HG02840 (cell line): ENCODE data around the gene PRSS1.
"Not testable (repeated sequence)": the region's sequence is repeated elsewhere in the genome, so short reads cannot be mapped to it uniquely, and the experiment has no call there.

Experiments
- ATAC-seq: cut with Tn5 transposase; IDR thresholded peaks from one replicate; pipeline ENCODE4 v1.9.1; 2021; ENCODE audit warnings: mild to moderate bottlenecking, moderate library complexity, moderate number of reproducible peaks; ENCODE audit not compliant: unreplicated experiment, low FRiP score

PRSS1 gene

DNA sequence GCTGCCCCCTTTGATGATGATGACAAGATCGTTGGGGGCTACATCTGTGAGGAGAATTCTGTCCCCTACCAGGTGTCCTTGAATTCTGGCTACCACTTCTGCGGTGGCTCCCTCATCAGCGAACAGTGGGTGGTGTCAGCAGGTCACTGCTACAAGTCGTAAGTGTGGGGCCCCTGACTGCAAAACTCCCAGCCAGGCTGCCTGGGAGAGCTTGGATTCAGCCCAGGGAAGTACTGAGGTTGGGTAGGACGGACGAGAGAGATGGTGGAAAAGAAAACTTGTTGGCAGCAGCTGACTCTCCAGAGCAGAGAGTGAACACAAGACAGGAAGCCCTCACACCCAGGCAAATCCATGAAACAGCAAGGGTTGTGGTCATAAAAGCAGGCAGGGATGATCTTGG is 22.8 kb downstream of the PRSS1 start:
- no peak for ATAC-seq

DNA sequence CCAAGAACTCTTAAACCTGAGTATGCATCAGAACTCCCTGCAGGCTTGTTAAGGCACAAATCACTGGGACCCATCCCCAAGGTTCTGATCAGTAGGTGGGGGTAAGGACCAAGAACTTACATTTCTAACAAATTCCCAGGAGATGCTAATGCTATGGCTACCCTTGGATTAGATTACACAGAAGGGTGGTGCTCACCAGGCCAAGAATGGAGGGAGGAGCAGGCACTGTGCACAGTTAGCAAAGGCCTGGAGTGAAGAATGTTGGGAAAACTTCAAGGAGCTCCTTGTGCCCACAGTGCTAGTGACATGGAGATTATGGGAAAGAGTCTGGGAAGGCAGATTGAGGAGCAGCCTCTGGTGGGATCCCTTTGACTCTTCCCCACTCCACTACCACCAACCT is 23.4 kb downstream of the PRSS1 start:
- no peak for ATAC-seq

DNA sequence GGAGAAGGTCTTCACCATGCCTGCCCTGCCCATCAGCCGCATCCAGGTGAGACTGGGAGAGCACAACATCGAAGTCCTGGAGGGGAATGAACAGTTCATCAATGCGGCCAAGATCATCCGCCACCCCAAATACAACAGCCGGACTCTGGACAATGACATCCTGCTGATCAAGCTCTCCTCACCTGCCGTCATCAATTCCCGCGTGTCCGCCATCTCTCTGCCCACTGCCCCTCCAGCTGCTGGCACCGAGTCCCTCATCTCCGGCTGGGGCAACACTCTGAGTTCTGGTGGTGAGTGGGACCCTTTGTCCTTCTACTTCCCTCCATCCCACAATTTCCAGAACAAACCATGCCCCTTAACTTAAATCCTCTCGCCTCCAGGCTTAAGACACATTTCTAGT is 24.0 kb downstream of the PRSS1 start:
- ATAC-seq = no peak

DNA sequence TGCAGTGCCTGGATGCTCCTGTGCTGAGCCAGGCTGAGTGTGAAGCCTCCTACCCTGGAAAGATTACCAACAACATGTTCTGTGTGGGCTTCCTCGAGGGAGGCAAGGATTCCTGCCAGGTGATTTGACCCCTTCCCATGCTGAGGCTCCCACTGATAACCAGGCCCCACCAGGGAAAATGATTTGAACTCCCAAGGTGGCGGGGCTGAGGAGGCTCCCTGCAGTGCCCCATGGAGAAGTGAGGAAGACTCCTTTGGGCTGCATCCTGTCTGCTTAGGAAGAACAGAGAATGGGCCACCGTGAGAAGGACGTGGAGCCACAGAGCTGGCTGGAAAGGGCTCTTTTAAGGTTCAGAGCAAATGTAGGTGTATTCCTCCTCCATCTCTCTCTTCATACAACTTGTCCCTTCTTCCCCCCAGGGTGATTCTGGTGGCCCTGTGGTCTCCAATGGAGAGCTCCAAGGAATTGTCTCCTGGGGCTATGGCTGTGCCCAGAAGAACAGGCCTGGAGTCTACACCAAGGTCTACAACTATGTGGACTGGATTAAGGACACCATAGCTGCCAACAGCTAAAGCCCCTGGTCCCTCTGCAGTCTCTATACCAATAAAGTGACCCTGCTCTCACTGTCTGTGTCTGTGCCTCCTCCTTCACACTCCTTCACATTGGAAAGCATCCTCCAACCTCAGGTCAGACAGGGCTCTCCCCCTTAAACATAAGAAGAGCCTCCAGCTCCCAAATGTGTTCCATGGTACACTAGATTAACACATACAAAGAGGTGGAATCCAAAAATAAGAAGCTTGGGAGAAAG is 24.9 kb downstream of the PRSS1 start:
- no peak for ATAC-seq

DNA sequence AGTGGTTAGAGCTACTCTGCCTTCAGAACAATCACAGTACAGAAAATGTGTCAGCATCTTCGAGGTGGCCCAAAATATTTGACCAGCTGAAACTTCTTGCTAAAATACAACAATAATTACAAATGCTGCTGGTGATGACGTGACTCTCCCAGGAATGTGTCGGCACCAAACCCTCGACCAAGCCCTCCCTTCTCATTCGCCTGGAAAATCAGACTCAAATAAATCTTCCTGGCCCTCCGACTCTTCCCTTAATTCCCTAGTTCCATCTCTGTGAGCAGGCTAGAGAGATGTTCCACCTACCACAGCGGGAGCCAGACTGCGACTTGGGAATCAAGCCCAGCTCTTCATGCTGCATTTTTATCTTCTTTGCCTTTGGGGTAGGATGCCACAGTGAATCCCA is 25.6 kb downstream of the PRSS1 start:
- no peak for ATAC-seq

DNA sequence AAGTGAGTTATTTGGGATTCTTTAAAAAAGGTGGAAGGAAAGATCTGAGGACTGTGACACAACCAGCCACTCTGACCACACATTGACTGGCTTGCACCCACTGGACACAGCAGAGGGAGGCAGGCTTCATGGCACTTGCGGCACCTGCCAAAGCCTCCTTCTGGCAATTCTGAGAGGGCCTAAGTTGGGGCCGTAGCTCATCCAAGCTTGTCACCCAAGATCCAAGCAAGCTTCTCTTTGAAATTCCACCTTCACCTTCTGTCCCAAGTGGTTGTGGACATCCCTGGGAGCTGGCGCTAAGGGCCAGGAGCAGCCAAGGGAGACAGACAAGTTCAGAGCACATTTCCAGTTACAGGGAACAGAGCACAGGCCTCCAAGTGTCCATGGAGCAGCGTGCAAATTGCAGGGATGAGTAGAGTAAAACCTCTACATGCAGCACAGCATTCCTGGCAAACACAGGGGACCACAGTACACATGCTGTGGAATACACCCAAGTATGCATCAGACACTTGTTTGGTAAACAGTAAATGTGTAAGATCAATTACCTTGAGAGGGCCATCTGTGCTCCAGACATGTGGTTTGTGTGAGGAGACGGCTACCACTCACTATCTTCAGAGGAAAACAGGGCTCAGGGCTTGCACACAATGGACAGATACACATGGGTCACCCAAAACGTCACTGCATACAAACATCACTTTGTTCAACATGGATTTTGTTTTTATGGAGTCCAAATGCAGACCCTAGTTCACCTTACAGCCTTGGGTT is 26.3 kb downstream of the PRSS1 start:
- ATAC-seq = not testable (repeated sequence)

DNA sequence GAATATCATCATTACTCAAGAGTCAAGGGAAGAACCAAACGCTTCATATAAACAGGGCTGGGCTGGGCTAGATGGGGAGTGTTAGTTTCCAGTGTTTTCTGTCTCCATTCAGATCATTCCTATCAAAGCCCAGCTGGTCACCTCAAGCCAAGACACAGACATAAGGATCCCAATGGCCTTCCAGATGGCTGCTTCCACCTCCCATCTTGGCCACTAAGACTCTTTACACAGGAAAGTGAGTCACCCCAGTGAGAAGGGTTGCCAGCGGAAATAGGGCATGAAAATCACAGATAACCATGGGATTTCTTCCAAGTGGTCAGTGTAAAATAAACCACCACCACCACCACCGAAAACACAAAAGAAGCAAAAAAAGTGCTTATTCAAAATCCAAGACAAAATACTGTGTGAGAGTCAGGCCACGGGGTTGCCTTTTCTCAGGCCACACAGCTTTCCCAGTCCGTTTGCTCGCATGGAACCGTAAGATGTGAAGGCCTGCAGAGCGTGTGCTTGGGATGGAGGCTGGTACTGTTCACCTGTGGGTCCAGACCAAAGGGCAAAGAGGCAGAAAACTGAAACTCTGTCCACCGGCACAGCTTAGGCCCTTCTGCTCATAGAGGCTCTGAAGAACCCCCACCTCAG is 27.1 kb downstream of the PRSS1 start:
- ATAC-seq = no peak

DNA sequence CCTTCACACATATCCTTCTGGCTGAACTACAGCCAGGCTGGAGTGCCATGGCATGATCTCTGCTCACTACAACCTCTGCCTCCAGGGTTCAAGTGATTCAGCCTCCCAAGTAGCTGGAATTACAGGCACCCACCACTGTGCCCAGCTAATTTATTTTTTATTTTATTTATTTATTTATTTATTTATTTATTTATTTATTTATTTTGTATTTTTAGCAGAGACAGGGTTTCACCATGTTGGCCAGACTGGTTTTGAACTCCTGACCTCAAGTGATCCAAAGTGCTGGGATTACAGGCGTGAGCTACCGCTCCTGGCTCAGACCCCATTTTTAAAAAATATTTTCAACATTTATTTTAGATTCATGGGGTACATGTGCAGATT is 27.6 kb downstream of the PRSS1 start:
- not testable (repeated sequence) for ATAC-seq

DNA sequence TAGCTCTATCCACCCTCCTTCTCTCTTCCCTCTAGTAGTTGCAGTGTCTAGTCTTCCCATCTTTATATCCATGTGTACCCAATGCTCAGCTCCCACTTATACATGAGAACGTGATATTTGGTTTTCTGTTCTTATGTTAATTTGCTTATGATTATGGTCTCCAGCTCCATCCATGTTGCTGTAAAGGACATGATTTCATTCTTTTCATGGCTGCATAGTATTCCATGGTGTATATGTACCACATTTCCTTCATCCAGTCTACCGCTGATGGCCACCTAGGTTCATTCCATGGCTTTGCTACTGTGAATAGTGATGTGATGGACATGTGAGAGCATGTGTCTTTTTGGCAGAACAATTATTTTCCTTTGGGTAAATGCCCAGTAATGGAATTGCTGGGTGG is 28.0 kb downstream of the PRSS1 start:
- no peak for ATAC-seq

DNA sequence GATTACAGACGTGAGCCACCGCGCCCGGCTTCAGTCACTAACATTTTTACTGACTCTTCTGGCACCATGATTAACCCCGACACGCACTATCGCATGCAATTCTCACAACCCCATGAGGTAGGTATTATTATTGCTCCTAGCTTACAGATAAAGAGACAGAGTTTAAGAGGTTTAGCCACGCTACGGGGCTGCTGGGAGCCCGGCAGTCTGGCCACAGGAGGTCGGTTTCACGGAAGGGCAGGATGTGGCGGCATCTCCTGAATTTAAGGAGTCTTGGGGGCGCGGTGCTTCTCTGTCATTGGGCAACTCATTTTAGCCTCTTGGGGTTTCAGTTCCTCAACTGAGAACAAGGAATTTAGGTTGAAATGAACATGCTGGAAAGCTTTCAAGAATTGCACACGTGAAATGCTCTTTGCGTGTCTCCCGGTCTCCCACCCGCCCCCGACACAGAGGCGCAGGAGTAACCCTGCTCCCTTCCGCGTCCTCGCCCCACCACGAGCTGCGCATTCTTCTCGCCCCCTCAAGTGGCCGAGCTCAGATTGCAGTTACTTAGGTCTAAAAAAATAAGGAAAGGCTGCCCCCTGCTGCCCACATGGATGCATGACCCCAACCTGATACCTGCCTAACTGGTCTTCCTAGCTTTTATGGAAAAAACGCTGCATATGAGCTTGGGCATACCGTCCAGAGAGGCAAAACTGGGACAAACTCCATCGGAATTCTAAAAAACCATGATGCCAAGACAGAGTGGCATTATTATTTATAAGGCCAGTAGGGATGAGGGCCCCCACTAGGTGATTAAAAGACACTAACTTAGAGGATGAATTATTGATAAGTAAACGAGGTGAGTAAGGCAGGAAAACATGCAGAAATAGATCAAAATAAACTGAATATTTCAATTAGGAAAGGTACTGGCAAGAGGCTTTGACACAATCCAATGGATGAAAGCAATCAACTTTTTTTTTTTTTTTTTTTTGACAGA is 33.9 kb downstream of the PRSS1 start:
- peak; percentile 83 for ATAC-seq

DNA sequence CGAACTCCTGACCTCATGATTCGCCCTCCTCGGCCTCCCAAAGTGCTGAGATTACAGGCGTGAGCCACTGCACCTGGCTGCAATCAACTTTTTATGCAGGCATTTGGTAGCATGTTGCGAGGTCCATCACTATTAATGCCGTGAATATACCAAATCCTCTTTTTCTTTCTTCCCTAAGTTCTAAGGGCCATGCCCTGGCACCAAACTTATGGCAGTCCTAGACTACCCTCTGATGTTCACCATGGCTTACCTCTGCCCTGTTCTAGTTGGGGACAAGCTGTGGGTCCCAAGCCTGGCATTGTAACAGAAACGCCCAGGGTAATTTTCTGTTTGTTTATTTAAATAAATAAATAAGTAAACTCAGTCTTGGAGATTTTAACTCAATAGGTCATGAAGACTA is 34.8 kb downstream of the PRSS1 start:
- no peak for ATAC-seq

DNA sequence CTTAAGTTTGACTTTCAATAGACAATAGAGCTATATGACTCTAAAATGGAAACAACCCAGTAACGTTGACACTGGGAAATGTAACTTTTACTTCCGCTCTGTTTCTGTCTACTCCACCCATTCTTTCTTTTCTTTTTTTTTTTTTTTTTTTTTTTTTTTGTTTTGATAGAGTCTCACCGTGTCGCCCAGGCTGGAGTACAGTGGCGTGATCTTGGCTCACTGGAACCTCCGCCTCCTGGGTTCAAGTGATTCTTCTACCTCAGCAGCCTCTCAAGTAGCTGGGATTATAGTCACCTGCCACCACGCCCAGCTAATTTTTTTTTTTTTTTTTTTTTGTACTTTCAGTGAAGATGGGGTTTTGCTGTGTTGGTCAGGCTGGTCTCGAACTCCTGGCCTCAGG is 35.4 kb downstream of the PRSS1 start:
- ATAC-seq = no peak

DNA sequence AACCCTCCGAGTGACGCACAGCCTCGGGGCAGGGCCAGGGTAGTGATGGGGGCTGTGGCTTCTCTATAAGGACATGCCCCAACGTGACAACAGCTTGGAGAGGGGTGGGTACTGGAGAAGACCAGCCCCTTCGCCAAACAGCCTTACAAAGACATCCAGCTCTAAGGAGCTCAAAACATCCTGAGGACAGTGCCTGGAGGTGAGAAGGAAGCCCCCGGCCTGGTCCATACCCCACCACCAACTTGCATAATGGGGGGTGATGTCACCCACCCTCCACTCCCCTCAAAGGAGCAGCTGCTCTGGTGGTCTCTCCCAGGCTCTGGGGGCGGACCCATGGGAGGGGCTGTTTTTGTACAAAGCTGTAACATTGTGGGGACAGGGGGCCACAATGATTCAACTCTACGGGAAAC is 36.6 kb downstream of the PRSS1 start:
- ATAC-seq = no peak

DNA sequence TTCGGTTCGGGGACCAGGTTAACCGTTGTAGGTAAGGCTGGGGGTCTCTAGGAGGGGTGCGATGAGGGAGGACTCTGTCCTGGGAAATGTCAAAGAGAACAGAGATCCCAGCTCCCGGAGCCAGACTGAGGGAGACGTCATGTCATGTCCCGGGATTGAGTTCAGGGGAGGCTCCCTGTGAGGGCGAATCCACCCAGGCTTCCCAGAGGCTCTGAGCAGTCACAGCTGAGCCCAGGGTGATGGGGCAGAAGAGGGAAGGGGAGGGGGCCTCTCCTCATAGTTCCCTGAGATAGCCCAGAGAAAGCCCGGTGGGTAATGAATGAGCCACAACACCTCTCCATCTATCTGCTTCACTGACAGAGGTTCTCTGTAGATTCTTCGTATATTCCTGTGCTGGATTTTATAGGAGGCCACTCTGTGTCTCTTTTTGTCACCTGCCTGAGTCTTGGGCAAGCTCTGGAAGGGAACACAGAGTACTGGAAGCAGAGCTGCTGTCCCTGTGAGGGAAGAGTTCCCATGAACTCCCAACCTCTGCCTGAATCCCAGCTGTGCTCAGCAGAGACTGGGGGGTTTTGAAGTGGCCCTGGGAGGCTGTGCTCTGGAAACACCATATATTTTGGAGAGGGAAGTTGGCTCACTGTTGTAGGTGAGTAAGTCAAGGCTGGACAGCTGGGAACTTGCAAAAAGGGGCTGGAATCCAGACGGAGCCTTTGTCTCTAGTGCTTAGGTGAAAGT is 37.9 kb downstream of the PRSS1 start:
- ATAC-seq = no peak

DNA sequence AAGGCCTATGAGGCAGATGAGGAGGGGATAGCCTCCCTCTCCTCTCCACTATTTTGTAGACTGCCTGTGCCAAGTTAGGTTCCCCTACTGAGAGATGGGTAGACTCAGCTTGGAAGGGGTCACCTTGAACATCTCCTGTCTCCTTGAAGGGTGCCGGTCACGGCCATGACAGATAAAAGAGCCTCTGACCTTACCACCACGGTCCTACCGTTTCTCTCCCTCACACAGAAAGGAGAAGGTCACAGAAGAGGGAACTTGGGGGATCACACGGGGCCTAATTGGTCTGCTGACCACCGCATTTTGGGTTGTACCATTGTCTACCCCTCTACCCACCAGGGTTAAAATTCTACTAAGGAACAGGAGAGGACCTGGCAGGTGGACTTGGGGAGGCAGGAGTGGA is 38.5 kb downstream of the PRSS1 start:
- no peak for ATAC-seq

DNA sequence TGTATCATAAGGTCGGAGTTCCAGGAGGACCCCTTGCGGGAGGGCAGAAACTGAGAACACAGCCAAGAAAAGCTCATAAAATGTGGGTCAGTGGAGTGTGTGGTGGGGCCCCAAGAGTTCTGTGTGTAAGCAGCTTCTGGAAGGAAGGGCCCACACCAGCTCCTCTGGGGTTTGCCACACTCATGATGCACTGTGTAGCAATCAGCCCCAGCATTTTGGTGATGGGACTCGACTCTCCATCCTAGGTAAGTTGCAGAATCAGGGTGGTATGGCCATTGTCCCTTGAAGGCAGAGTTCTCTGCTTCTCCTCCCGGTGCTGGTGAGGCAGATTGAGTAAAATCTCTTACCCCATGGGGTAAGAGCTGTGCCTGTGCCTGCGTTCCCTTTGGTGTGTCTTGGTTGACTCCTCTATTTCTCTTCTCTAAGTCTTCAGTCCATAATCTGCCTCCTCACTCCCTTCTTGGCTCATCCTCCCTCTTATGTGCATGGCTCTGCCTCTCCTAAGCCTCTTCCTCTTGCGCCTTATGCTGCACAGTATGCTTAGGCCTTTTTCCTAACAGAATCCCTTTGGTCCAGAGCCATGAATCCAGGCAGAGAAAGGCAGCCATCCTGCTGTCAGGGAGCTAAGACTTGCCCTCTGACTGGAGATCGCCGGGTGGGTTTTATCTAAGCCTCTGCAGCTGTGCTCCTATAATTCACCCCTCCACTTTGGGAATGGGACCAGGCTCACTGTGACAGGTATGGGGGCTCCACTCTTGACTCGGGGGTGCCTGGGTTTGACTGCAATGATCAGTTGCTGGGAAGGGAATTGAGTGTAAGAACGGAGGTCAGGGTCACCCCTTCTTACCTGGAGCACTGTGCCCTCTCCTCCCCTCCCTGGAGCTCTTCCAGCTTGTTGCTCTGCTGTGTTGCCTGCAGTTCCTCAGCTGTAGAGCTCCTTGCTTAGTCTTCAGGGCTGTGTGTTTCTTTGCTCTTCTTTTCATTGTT is 39.3 kb downstream of the PRSS1 start:
- no peak for ATAC-seq

DNA sequence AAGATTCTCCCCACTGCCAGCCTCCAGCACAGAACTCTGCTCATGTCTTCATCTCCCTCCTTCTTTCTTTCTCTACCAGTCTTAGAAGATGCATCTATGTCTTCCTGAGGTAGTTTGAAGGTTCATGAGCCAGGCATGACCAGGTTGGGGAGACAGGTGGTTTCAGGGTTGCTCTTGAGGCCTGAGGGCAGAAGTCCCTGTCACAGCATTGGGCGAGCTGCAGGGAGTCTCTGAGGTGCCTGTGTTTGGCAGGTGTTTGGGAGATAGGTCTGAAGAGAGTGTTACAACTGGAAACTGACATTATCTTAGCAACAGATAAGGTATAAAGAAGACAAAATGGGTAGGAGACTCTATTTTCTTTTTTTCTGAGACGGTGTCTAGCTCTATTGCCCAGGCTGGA is 40.2 kb downstream of the PRSS1 start:
- ATAC-seq = no peak

DNA sequence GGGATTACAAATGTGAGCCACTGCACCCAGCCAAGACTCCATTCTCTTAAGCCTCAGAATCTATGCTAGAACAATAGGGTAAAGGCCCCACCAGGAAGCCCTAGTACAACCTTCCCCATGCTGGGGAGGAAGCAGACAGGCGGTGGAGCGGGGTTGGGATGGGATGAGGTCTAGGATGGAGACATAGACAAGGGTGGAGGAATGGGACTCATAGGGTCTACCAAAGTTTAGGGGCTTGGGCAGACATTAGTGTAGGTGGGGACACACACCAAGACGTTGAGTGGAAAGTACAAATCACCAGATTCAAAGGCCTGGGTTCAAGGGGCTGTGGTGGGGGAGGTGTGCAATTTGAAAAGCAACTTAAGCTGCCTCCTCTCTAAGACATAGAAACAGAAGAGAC is 40.8 kb downstream of the PRSS1 start:
- no peak for ATAC-seq

DNA sequence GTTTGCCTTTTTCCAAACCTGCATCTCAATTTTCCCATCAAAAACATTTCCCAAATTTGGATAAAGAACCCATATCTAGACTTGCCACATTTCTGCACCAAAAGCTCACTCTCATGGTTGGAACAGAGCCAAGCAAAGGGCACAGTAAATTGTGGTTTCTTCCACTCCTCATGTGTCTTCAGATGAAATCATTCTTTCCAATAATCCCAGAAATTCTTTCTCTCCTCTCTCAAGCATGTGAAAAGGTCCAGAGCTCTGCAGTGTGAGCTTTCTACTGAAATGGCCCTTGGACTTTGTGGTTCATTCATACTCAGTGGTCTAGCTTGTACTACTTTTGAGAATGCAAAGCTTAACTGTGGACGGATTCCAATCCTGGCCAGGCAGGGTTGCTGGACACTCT is 41.3 kb downstream of the PRSS1 start:
- ATAC-seq = no peak
